ENCODE data around the gene OR2T1.
"Not testable (repeated sequence)": the region's sequence is repeated elsewhere in the genome, so short reads cannot be mapped to it uniquely, and the experiment has no call there.

Gene OR2T1

GRCh38 chr1:248434913-248435312, 32.1 kb downstream of the OR2T1 start:
- DNase-seq: not testable (repeated sequence)

- not testable (repeated sequence) for DNase-seq
Measured at GRCh38 chr1:248436303-248436702, 33.5 kb downstream of the OR2T1 start.

- DNase-seq: not testable (repeated sequence)
Measured at GRCh38 chr1:248438668-248439067, 35.8 kb downstream of the OR2T1 start.

- not testable (repeated sequence) for DNase-seq
Measured at GRCh38 chr1:248439283-248439682, 36.4 kb downstream of the OR2T1 start.

- DNase-seq: not testable (repeated sequence)
Measured at GRCh38 chr1:248442500-248443277, 39.8 kb downstream of the OR2T1 start.

- DNase-seq: not testable (repeated sequence)
Measured at GRCh38 chr1:248444603-248445002, 41.8 kb downstream of the OR2T1 start.

GRCh38 chr1:248445399-248445798, 42.6 kb downstream of the OR2T1 start, which contains the start of gene OR2T2:
Gene OR2T2 (plus strand): TSS chr1:248445637. CDS start chr1:248452798, 7,161 bp downstream.
- DNase-seq: not testable (repeated sequence)

- not testable (repeated sequence) for DNase-seq
Measured at GRCh38 chr1:248448409-248449074, 45.7 kb downstream of the OR2T1 start.

GRCh38 chr1:248449821-248450465, 47.1 kb downstream of the OR2T1 start:
- not testable (repeated sequence) for DNase-seq

GRCh38 chr1:248450466-248451145, 47.8 kb downstream of the OR2T1 start:
- not testable (repeated sequence) for DNase-seq

GRCh38 chr1:248453619-248454018, 50.8 kb downstream of the OR2T1 start:
- not testable (repeated sequence) for DNase-seq

- DNase-seq: not testable (repeated sequence)
Measured at GRCh38 chr1:248455045-248455444, 52.2 kb downstream of the OR2T1 start.

GRCh38 chr1:248456635-248457034, 53.8 kb downstream of the OR2T1 start:
- not testable (repeated sequence) for DNase-seq

Measured in anterior cingulate cortex (tissue), 58 donors.